Muscle of leg (tissue), 16 donors: ENCODE measurements around the gene BHLHE23. TPM values are rescaled to one million over a fixed set of nuclear protein-coding genes. Genes with fewer than 3 reads are reported as not detected.
A peak's percentile ranks its signal among the peaks of the same experiment; 100 is the strongest.

ENCODE experiments used
- DNase-seq: peaks from one replicate; pipeline ENCODE4 v3.0.0; 2013
- H3K27ac ChIP-seq: one replicate; pipeline ENCODE4 v1.5.1; 2013; ENCODE audit warnings: mild to moderate bottlenecking, low read length, control low read depth
- H3K27me3 ChIP-seq: one replicate; pipeline ENCODE4 v1.6.1; 2013; ENCODE audit warnings: low read length; ENCODE audit not compliant: control insufficient read depth, insufficient read depth
- H3K36me3 ChIP-seq: one replicate; pipeline ENCODE4 v1.6.1; 2013; ENCODE audit warnings: low read length; ENCODE audit not compliant: control insufficient read depth, insufficient read depth
- H3K4me1 ChIP-seq: one replicate; pipeline ENCODE4 v1.6.1; 2013; ENCODE audit warnings: low read length; ENCODE audit not compliant: control insufficient read depth, insufficient read depth
- H3K4me3 ChIP-seq: one replicate; pipeline ENCODE4 v1.5.1; 2013; ENCODE audit warnings: low read length, control low read depth
- H3K9me3 ChIP-seq: replicated peaks from 2 replicates; pipeline ENCODE4 v1.6.1; 2013; ENCODE audit warnings: low read depth, low read length; ENCODE audit not compliant: control insufficient read depth
- WGBS: methylation state at CpG from one replicate; pipeline ENCODE4 v1.1.5; 2013; ENCODE audit warnings: missing lambda C conversion rate; ENCODE audit not compliant: insufficient coverage; 5-methylcytosine and 5-hydroxymethylcytosine counted together
- long read RNA-seq, 11 donors: transcript quantifications; one replicate each; lab custom pipeline, GENCODE V29; 2026
- polyA plus RNA-seq, 8 donors: library from polyadenylated mRNA; unstranded; fragments of 120-200 nt; gene quantifications; one replicate each; pipeline versions ENCODE4 v1.2.1 to v1.2.3, GENCODE V29; 2013; ENCODE audit warnings: inconsistent platforms in 1 of 8, low replicate concordance in 1 of 8; ENCODE audit not compliant: insufficient read length in 8 of 8, insufficient read depth in 1 of 8
- total RNA-seq: library from RNA; stranded (reverse); fragments of 120-200 nt; gene quantifications from one replicate; pipeline ENCODE4 v1.2.4, GENCODE V29; 2013

The BHLHE23 gene
- total RNA-seq (not detected), polyA plus RNA-seq (not detected)
- long read RNA-seq, donor 1: 0 reads
- long read RNA-seq, donor 2: 0 reads
- long read RNA-seq, donor 3: 0 reads
- long read RNA-seq, donor 4: 0 reads
- long read RNA-seq, donor 5: 0 reads
- long read RNA-seq, donor 6: 0 reads
- long read RNA-seq, donor 7: 0 reads
- long read RNA-seq, donor 8: 0 reads
- long read RNA-seq, donor 9: 0 reads
- long read RNA-seq, donor 10: 0 reads
- long read RNA-seq, donor 11: 0 reads

GRCh38 chr20:63006540-63007359 is at the start of gene BHLHE23:
BHLHE23 (minus strand) TSS chr20:63006964; CDS start chr20:63006774, 190 bp downstream.
- no peak within 1 kb of the TSS for H3K27ac ChIP-seq
- under 1% methylated on average over 110 of the region's 110 CpGs for WGBS

GRCh38 chr20:63055575-63056235 is 48.9 kb upstream of the BHLHE23 start:
- Histone ChIP-seq H3K4me1 (peaks cover 2% of the 10 kb centered on the region), H3K9me3 (peaks cover under 1% of the 10 kb centered on the region), H3K27me3 (peaks cover 41% of the 10 kb centered on the region), H3K36me3 (no peaks in the 10 kb centered on the region), H3K27ac (no peak overlapping the region), H3K4me3 (no peak overlapping the region)
- no peak for DNase-seq
- 69% methylated on average over 11 of the region's 15 CpGs for WGBS

More at GRCh38 chr20:63006540-63007359, at the start of gene BHLHE23:
- Histone ChIP-seq H3K36me3 (no peaks in the 10 kb centered on the region), H3K4me3 (peak within 1 kb of the TSS; percentile 17), H3K9me3 (no peaks in the 10 kb centered on the region), H3K4me1 (peaks cover 30% of the 10 kb centered on the region), H3K27me3 (peaks cover 92% of the 10 kb centered on the region)
- DNase-seq: peak; percentile 65

- Histone ChIP-seq H3K27me3 (peaks cover 32% of the 10 kb centered on the region), H3K4me3 (no peak overlapping the region), H3K9me3 (peaks cover 3% of the 10 kb centered on the region), H3K4me1 (peaks cover 2% of the 10 kb centered on the region), H3K36me3 (no peaks in the 10 kb centered on the region), H3K27ac (no peak overlapping the region)
- no peak for DNase-seq
- WGBS: 76% methylated on average over 10 of the region's 11 CpGs
Observed at GRCh38 chr20:63054681-63055240, 48.0 kb upstream of the BHLHE23 start.

DNA sequence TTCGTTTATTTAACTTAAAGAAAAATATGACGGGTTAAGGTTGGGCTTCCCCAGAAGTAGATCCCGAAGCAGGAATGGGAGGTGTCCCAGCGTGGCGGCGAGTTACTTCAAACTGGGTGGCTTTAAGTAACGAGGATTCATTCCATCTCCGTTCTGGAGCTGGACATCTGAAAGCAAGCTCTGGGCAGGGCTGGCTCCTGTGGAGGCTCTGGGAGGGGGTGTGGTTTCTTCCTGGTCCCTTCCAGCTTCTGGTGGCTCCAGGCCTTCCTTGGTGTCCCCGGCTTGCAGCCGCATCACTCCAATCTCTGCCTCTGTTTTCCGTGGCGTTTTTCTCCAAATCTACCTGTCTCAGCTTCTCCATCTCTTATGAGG is 47.3 kb upstream of the BHLHE23 start:
- Histone ChIP-seq H3K4me3 (no peak overlapping the region), H3K9me3 (peaks cover 3% of the 10 kb centered on the region), H3K27ac (no peak overlapping the region), H3K27me3 (peaks cover 32% of the 10 kb centered on the region), H3K36me3 (no peaks in the 10 kb centered on the region), H3K4me1 (peaks cover 2% of the 10 kb centered on the region)
- WGBS: 84% methylated on average over 11 of the region's 12 CpGs
- no peak for DNase-seq

DNA sequence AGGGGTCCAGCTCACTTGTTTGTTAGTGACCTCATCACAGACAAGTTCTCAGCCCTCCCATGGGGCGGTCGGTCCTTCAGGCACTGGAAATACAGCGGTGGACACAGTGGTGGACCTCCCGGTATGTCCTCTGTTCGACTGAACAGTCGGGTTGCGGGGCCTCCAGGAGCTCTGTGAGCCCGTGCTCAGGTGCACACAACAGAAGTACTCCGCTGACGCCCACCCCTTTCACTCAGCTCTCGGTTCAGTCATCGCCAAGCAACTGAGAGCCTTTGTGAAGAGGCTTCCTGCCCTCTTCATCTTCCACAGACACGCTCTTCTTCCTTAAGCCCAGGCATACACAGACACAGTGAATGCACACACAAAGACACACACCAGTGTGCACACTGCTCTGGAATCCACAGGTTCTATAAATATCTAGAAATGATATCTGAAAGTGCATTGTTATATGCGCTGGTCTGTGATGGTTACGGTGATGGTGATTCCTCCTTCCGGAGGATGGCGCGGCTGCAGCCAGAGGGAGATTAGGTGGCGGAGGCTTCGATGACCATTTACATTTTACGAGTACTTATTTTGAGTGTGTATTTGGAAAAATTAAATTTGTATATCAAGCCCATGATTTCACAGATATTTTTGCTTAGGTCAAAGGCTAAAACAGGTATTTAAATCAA is 46.8 kb upstream of the BHLHE23 start:
- Histone ChIP-seq H3K27me3 (peaks cover 27% of the 10 kb centered on the region), H3K27ac (no peak overlapping the region), H3K4me1 (peaks cover 2% of the 10 kb centered on the region), H3K36me3 (no peaks in the 10 kb centered on the region), H3K9me3 (peaks cover 3% of the 10 kb centered on the region), H3K4me3 (no peak overlapping the region)
- 75% methylated on average over 19 of the region's 21 CpGs for WGBS
- no peak for DNase-seq

GRCh38 chr20:63052571-63053431 is 46.0 kb upstream of the BHLHE23 start:
- Histone ChIP-seq H3K9me3 (peaks cover 3% of the 10 kb centered on the region), H3K27me3 (peaks cover 25% of the 10 kb centered on the region), H3K36me3 (no peaks in the 10 kb centered on the region), H3K4me1 (peaks cover 2% of the 10 kb centered on the region), H3K4me3 (no peak overlapping the region), H3K27ac (no peak overlapping the region)
- WGBS: 16% methylated on average over 16 of the region's 20 CpGs
- no peak for DNase-seq

DNA sequence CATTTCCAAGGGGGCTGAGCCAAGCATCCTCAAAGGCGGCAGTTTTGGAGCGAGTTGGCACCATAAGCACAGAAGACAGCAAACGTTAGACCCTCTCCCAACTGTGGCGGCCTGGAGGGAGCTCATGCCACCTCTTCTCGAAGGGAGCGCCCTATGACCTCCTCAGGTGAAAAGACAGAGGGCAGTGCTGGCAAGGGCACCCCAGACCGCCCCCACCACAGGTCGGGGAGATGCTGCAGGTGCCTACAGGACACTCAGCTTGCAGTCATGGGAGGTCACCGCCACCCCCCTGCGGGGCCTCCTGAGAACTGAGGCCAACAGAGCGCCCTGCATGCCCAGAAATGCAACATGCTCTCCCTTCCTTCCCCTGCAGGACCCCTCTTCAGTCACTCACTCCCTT is 45.1 kb upstream of the BHLHE23 start:
- WGBS: 84% methylated on average over 6 of the region's 11 CpGs
- Histone ChIP-seq H3K4me1 (peaks cover 2% of the 10 kb centered on the region), H3K4me3 (no peak overlapping the region), H3K27me3 (peaks cover 25% of the 10 kb centered on the region), H3K9me3 (peaks cover 3% of the 10 kb centered on the region), H3K27ac (no peak overlapping the region), H3K36me3 (no peaks in the 10 kb centered on the region)
- DNase-seq: no peak

DNA sequence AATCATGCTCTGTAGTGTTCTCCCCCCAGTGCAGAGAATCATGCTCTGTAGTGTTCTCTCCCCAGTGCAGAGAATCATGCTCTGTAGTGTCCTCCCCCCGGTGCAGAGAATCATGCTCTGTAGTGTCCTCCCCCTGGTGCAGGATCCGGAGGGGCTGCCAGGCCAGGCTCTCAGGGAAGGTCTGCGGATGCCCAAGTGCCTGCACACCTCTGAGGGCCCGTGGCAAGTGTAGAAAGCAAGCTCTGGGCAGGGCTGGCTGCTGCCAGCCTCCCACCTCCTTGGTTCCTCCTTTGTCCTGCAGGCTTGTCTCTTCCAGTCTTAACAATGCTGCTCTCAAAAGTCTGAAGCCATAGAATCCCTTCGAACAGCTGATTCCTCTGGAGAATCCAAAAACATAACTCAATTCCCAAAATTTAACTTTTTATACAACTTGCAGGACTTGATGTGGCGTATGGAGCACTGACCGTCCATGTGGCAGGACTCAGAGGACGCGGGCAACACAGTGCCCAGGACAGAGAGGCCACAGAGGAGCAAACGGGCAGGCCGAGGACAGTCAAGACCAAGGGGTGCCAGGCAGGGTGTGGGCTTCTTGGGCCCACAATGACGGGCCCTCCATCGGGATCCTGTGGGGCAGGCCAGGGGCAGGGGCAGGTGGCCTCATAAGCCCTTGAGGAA is 44.6 kb upstream of the BHLHE23 start:
- Histone ChIP-seq H3K4me1 (no peaks in the 10 kb centered on the region), H3K9me3 (peaks cover 3% of the 10 kb centered on the region), H3K36me3 (no peaks in the 10 kb centered on the region), H3K27ac (no peak overlapping the region), H3K4me3 (no peak overlapping the region), H3K27me3 (peaks cover 27% of the 10 kb centered on the region)
- DNase-seq: no peak
- 85% methylated on average over 12 of the region's 13 CpGs for WGBS

- H3K4me1 ChIP-seq: no peaks in the 10 kb centered on the region
- H3K4me3 ChIP-seq: no peak overlapping the region
- H3K27me3 ChIP-seq: peaks cover 30% of the 10 kb centered on the region
- H3K9me3 ChIP-seq: peaks cover 3% of the 10 kb centered on the region
- H3K27ac ChIP-seq: no peak overlapping the region
- WGBS: 82% methylated on average over 13 of the region's 13 CpGs
- no peak for DNase-seq
- no peaks in the 10 kb centered on the region for H3K36me3 ChIP-seq
Observed at GRCh38 chr20:63050406-63050805, 43.6 kb upstream of the BHLHE23 start.
